Prostate gland (tissue), 2 donors: ENCODE measurements around the gene GPR42.

Experiments used
- POLR2AphosphoS5 ChIP-seq: sonication (generic); formaldehyde crosslinking; IDR thresholded peaks from one replicate; pipeline ENCODE4 v1.6.1; 2017; ENCODE audit warnings: antibody characterized with exemption
- TF ChIP-seq, protein P1 (sequence below), 4 experiments: fragments of 200-600 bp in 2 of 4; fragments of 450-650 bp in 2 of 4; sonication (generic) in 2 of 4; IDR thresholded peaks; 1 replicate in 3 of 4; 2 replicates in 1 of 4; pipeline ENCODE4 v1.5.1; 2016 to 2019; ENCODE audit warnings: antibody characterized with exemption in 4 of 4, mild to moderate bottlenecking in 2 of 4, moderate library complexity in 2 of 4

DNA sequence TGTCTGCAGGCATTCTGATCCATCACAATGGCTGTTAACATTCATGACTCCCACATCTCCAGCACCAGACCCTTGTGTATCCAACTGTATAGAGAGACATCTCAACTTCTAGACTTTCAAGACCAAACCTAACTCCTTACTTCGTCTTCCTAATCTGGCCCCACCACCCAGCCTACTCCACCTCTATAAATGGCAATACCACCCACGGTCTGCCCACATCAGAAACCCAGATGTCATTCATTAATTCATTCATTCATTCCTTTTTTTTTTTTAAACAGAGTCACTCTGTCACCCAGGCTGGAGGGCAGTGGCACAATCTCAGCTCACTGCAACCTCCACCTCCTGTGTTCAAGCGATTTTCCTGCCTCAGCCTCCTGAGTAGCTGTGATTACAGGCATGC lies 10.4 kb downstream of the GPR42 start:
- TF ChIP-seq POLR2AphosphoS5 = no peak
- TF ChIP-seq, protein P1, sequence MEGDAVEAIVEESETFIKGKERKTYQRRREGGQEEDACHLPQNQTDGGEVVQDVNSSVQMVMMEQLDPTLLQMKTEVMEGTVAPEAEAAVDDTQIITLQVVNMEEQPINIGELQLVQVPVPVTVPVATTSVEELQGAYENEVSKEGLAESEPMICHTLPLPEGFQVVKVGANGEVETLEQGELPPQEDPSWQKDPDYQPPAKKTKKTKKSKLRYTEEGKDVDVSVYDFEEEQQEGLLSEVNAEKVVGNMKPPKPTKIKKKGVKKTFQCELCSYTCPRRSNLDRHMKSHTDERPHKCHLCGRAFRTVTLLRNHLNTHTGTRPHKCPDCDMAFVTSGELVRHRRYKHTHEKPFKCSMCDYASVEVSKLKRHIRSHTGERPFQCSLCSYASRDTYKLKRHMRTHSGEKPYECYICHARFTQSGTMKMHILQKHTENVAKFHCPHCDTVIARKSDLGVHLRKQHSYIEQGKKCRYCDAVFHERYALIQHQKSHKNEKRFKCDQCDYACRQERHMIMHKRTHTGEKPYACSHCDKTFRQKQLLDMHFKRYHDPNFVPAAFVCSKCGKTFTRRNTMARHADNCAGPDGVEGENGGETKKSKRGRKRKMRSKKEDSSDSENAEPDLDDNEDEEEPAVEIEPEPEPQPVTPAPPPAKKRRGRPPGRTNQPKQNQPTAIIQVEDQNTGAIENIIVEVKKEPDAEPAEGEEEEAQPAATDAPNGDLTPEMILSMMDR (IDR thresholded peaks at IDR 0.05) = no peak
